Heart left ventricle (tissue), 13 donors: ENCODE data around the gene HSPB2.

Experiments used
- CTCF ChIP-seq, 12 donors: fragments of 200-600 bp; sonication (generic) in 4 of 12; IDR thresholded peaks; one replicate each; pipeline versions ENCODE4 v1.5.0 to v1.8.0; 2018 to 2022; ENCODE audit warnings: antibody characterized with exemption in 12 of 12, mild to moderate bottlenecking in 5 of 12
- POLR2A ChIP-seq, 2 donors: fragments of 450-650 bp; IDR thresholded peaks; one replicate each; pipeline ENCODE4 v1.6.1; 2017; ENCODE audit warnings: antibody characterized with exemption in 2 of 2, mild to moderate bottlenecking in 2 of 2, moderate library complexity in 2 of 2
- donor health status: ischemic (EF 13 %, LVEDD 7.1; RV severe dilation, severe dysfunction).
- donor health status: DM: no; HTN: yes; CAD: no.
- donor health status: DM: no; HTN: no; CAD: no.
- donor health status: ischemic (EF 25% LVEDD 6.9; RV normal size, moderate dysfunction).
- donor health status: ischemic (EF 25% LVEDD 5.7; RV mildly dilated, moderate dysfunction).
- donor health status: ischemic (EF 35%, LVEDD 5.7; RV mildly dilated, moderate dysfunction).
- donor health status: nonischemic (EF 11% LVEDD 7.7; RV severe dilation, severe dysfunction).
- donor health status: DM: yes; HTN: yes; CAD: no.
- donor health status: PGD.
- donor health status: ischemic (EF 29% LVEDD 5.4; RV normal size, mild dysfunction).
- donor health status: nonischemic (EF 23%, LVEDD 6.1; RV moderate dilation, normal function).

GRCh38 chr11:111916768-111917167 lies 4.2 kb downstream of the HSPB2 start:
- TF ChIP-seq CTCF (IDR thresholded peaks at IDR 0.05): no peak
- no peak for TF ChIP-seq POLR2A (IDR thresholded peaks at IDR 0.05)
